WI38 (cell line): ENCODE results near the gene CNGA4.
"Not testable (repeated sequence)": the region's sequence is repeated elsewhere in the genome, so short reads cannot be mapped to it uniquely, and the experiment has no call there.

Experiments
- H3K4me3 ChIP-seq: 2 replicates; pipeline ENCODE4 v1.5.1; 2011; ENCODE audit warnings: low read depth, mild to moderate bottlenecking, control low read depth, low read length
- TF ChIP-seq, protein P1 (sequence below): IDR thresholded peaks from 2 replicates; pipeline ENCODE4 v1.5.1; 2012; ENCODE audit warnings: low read depth, mild to moderate bottlenecking, control low read depth, low read length

Gene CNGA4

GRCh38 chr11:6263662-6264061 is 24.8 kb downstream of the CNGA4 start:
- TF ChIP-seq, protein P1, sequence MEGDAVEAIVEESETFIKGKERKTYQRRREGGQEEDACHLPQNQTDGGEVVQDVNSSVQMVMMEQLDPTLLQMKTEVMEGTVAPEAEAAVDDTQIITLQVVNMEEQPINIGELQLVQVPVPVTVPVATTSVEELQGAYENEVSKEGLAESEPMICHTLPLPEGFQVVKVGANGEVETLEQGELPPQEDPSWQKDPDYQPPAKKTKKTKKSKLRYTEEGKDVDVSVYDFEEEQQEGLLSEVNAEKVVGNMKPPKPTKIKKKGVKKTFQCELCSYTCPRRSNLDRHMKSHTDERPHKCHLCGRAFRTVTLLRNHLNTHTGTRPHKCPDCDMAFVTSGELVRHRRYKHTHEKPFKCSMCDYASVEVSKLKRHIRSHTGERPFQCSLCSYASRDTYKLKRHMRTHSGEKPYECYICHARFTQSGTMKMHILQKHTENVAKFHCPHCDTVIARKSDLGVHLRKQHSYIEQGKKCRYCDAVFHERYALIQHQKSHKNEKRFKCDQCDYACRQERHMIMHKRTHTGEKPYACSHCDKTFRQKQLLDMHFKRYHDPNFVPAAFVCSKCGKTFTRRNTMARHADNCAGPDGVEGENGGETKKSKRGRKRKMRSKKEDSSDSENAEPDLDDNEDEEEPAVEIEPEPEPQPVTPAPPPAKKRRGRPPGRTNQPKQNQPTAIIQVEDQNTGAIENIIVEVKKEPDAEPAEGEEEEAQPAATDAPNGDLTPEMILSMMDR: no peak
- H3K4me3 ChIP-seq: no peak overlapping the region

DNA sequence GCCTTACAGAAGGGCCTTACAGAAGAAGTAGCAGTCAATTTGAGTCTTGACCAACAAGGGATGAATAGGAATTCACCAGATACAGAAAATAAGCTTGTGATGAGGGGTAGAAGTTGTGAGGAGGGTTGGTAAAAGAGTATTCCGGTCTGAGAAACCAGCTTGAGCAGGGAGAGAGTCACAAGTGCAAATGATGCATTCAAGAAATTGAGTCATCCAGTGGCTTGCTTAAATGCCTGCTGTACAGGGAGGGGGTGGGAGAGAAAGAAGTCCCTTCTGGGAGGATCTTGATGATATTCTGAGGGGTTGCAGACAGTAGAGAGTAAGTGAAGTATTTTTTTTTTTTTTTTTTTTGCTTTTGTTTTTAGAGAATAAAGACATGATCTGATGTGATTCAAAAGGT is 29.9 kb downstream of the CNGA4 start:
- no peak overlapping the region for H3K4me3 ChIP-seq
- TF ChIP-seq, protein P1: no peak

GRCh38 chr11:6269994-6270393 is 31.1 kb downstream of the CNGA4 start:
- TF ChIP-seq, protein P1: no peak

GRCh38 chr11:6270584-6271246 is 31.8 kb downstream of the CNGA4 start:
- TF ChIP-seq, protein P1: no peak
- H3K4me3 ChIP-seq: no peak overlapping the region

More at GRCh38 chr11:6269994-6270393, 31.1 kb downstream of the CNGA4 start:
- H3K4me3 ChIP-seq: no peak overlapping the region

GRCh38 chr11:6271598-6271997 is 32.7 kb downstream of the CNGA4 start:
- TF ChIP-seq, protein P1: no peak
- H3K4me3 ChIP-seq: no peak overlapping the region

DNA sequence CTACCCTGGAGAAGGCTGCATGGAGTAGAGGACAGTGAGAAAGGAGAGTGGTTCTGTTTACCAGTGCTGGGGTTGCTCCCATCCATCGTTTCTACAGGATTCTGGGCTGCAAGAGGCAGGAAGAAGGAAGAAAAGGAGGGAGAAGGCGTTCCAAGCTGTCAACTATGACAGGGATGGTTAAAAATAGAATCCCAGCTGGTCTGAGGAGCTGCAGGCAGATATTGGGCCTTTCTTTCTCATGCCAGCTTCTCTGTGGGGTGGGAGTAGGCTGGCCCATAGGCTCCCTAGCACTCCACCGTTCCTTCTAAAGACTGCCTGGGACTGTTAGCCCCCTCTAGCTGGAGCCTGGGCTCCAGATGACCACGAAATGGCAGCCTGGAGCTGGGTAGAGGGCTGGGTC is 34.3 kb downstream of the CNGA4 start:
- TF ChIP-seq, protein P1: no peak
- H3K4me3 ChIP-seq: no peak overlapping the region

DNA sequence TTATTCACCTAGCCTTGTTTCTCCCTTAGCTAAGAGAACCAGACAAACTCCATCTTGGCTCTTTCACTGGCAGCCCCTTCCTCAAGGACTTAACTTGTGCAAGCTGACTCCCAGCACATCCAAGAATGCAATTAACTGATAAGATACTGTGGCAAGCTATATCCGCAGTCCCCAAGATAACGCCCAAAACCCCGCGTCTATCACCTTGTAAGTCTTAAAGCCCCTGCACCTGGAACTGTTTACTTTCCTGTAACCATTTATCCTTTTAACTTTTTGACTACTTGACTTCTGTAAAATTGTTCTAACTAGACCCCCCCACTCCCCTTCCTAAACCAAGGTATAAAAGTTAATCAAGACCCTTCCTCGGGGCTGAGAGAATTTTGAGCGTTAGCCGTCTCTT is 41.9 kb downstream of the CNGA4 start:
- H3K4me3 ChIP-seq: not testable (repeated sequence)
